HG02943 (cell line): ENCODE data around the gene TSHR.

ENCODE experiments used
- ATAC-seq: cut with Tn5 transposase; IDR thresholded peaks from one replicate; pipeline ENCODE4 v1.9.1; 2021; ENCODE audit warnings: mild to moderate bottlenecking, low read depth, moderate library complexity; ENCODE audit not compliant: unreplicated experiment

Gene TSHR

GRCh38 chr14:81125536-81125935 is 170.1 kb downstream of the TSHR start:
- ATAC-seq, result no peak

GRCh38 chr14:81127785-81128184 is 172.4 kb downstream of the TSHR start:
- no peak for ATAC-seq

GRCh38 chr14:81129242-81129641 is 173.8 kb downstream of the TSHR start:
- no peak for ATAC-seq

DNA sequence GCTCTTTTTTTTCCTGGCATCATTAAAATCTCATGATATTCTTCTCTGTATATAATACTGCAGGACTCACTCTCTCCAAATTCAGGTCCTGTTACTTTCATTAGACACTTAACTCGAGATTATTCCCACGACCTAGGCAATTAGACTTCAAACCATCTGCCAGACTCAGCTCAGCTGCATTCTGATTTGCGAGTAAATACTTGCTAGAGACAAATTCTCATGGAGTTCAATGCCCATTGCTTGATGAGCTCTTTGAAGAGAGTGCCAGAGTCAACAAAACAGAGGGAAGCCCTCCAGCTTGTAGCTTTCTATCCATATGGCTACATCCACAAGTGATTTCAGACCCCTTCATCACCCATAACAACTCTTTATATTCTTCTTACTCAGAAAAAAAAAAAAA is 177.0 kb downstream of the TSHR start:
- ATAC-seq, result no peak

- no peak for ATAC-seq
Measured at GRCh38 chr14:81133400-81133799, 178.0 kb downstream of the TSHR start.

DNA sequence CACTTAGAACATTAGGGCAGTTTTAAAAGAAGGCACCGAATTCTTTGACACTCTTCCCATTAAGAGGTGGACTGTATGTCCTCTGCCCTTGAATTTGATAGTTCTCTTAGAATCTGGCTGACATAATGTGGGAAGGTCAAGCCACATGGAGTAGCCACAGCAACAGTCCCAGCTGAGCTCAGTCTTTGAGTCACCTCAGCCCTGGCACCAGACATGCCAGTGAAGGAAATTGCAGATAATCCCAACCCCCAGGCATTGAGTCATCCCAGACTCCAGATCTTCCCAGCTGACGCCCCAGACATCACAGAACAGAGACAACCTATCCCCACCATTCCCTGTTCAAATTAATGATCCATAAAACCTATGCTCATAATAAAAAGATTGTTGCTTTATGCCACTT is 181.9 kb downstream of the TSHR start:
- ATAC-seq, result no peak

- no peak for ATAC-seq
Measured at GRCh38 chr14:81138429-81138828, 183.0 kb downstream of the TSHR start.

- no peak for ATAC-seq
Measured at GRCh38 chr14:81141426-81141825, 186.0 kb downstream of the TSHR start.

DNA sequence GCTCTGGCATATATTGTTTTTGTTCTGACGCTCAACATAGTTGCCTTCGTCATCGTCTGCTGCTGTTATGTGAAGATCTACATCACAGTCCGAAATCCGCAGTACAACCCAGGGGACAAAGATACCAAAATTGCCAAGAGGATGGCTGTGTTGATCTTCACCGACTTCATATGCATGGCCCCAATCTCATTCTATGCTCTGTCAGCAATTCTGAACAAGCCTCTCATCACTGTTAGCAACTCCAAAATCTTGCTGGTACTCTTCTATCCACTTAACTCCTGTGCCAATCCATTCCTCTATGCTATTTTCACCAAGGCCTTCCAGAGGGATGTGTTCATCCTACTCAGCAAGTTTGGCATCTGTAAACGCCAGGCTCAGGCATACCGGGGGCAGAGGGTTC is 188.4 kb downstream of the TSHR start:
- no peak for ATAC-seq

DNA sequence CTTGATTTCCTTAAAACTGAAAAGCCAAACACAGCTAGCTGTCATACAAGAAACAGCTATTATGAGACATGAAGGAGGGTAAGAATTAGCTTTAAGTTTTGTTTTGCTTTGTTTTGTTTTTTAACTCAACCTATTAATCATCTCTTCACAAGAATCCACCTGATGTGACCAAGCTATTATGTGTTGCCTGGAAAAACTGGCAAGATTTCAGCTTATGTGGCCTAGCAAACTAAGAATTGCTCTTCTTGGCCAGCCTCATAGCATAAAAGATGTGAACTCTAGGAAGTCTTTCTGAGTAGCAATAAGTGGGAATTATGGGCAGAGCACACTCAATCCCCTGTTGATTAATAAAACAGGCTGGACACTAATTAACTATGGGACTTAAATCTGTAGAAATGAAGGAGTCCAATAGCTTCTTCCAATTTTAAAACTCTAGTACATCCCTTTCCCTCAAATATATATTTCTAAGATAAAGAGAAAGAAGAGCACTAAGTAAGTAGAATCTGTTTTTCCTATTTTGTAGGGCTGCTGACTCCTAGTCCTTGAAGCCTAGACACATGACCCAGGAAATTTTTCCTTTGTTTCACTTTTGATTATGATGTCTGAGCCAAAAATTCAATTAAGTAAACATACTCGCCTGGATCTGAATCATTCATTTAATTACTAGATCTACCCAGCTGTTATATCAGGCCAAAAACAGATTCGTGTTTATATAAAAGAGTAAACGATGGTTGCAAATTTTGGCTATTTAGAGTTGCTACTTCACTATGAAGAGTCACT is 189.6 kb downstream of the TSHR start:
- ATAC-seq, result no peak

DNA sequence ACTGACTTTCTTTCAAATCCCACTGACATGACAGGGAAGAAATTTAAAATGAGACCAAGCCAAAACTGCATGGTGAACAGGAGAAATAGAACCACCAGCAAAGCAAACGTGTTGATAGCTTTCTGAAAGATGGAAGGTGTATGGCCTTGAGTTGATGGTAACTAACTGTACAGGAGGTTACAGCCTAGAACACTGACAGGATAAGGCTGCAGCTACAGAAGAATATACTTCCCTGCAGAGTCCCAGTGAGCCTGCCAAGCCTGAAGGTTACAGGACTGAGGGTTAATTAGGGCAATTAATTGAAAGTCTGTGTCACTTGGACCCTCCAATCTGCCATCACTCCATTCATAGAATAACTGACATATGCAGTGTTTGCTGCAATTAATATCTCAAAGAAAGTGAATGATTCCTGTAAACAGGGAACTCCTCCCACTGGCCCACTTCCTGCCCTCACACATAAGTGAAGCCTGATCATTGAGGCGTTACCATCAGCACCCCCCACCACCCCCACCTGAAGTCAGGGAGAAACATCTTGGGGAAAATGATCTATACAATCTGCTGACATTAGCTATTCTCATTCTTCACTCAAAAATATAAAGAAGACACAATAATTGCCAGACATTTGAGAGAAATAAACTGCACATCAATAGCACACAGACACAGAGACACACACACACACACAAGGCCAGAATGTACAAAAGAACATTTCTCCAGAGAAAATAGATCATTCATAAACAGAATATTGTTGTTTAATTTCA is 191.9 kb downstream of the TSHR start:
- no peak for ATAC-seq

GRCh38 chr14:81148635-81149034 is 193.2 kb downstream of the TSHR start:
- no peak for ATAC-seq

GRCh38 chr14:81153187-81153586 is 197.8 kb downstream of the TSHR start:
- ATAC-seq, result no peak

DNA sequence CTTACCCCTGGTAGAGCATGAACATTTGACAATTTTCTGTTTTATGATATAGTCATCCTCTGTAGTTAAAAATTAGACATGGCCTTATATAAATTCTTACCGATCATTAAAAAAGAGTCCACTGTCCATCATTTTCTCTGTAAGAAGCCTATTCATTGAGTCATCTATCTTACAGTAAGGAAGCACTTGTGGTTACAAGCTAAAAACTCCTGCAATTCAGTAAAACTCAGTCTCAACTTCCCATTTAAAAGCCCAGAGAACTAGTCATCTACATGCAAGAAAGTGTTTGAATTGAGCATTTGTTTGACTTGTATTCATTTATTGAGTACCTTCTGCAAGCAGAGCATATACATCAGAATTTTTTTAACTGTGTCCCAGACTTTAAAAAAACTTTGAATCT is 202.0 kb downstream of the TSHR start:
- no peak for ATAC-seq

DNA sequence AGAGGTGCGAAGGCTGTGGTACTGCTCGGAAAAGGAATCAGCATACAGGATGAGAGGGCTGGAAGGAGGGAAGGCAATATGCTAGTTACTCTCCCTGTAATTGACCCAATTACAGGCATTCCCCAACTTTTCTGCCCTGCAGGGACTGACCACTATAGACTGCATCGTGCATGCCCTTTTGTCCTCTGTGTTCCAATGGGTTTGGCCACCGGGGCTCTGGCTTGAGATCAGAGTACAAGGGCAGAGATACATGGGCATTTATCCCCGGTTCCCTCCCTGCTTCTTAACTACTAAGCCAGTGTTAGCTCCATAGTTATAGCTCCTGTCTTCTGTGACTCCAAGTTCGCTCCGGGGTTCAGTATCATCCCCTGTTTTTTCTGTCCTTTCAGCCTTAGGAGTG is 205.7 kb downstream of the TSHR start:
- ATAC-seq, result no peak

DNA sequence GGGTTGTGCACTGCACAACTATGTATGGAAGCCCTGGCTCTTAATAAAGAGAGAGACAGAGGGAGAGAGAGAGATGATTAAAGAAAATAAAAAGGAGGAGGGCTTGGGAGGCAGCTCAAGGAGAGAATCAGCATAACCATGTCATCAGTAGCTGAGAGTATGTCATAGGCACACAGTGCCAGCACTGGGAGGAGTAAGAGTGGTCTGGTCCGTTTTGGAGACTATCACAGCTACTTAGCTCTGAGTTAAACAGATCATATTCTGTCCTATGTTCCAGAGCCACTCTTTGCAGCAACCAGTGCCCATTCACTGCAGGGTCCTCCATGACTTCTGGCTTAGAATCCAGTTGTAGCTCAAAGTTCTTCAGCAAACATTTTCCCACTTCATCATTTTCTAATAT is 206.3 kb downstream of the TSHR start:
- ATAC-seq, result no peak

DNA sequence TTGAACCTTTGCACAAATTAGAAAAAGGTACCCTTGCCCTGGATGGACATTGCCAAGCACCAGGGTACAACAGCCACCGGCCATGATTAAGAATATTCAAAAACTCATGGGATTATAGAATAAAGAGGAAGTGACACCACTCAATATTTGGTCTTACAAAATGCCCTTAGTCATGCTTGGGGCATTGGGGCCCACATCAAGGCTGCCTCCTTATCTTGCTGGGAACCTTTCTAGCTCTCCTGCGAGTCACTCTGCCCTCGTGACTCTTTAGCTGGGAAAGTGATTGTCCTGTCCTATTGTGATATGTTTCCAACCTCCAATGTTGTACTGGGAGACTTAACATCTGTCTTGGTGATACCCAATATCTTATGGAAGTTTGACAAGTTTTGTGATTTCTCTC is 207.5 kb downstream of the TSHR start:
- ATAC-seq, result no peak

DNA sequence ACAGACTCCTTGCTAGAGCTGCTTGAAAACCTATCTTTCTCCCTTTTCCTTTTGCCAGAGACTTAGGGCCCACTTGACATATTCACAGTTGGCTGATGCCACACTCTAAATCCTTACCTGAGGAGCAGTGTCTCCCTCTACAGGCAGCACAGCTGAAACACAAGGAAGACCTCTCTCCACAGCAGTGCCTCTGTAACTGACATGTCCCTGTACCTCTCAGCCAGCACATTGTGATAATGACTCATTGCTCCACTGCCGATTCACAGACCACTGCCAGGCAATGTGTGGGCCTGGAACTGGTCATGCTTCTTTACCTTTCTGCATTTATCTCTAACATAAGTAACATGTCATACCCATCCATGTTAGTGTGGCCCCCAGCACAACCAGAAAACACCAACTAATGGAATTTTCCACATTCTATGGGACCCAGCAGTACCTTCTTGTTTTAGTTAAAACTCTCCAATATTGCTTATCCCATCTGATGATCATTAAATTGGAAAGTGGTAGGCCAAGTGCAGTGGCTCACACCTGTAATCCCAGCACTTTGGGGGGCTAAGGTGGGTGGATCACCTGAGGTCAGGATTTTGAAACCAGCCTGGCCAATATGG is 208.8 kb downstream of the TSHR start:
- ATAC-seq, result peak; percentile 77

DNA sequence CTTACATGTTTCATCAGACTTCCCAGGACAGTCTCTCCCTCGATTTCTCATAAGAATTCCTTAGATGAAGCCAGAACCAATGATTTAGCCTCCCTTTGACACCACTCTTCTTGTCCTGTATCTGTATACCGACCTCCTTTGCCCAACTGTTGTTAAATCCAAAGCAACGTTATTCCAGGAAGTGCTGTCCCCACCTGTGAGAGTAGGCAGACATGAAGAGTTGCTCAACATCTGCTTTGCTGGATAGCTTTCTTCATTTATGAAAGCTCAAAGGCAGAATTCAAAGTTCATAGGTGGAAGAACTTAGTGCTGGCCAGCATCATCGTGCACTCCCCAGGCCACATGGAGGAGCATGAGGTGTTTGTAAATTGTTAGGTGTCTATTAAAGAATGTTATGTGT is 209.8 kb downstream of the TSHR start:
- no peak for ATAC-seq

GRCh38 chr14:81166121-81166520 is 210.7 kb downstream of the TSHR start:
- no peak for ATAC-seq

DNA sequence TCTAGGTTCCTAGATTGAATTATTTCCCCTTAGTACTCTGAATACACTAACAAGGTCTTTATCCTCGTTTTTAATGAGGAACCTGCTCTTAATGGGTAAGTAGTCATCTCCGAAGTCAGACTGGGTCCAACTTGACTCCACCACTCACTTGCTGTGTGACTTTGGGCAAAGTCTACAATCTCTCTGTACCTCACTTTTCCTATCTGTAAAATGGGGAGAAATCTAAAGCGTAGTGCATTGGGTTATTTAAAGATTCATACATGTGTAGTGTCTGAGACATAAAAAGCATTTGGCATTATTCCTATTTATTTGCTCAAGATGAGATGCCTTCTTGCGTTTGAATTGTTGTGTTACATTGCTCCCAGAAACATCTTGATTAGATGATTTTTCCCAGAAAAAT is 213.8 kb downstream of the TSHR start:
- ATAC-seq, result no peak

DNA sequence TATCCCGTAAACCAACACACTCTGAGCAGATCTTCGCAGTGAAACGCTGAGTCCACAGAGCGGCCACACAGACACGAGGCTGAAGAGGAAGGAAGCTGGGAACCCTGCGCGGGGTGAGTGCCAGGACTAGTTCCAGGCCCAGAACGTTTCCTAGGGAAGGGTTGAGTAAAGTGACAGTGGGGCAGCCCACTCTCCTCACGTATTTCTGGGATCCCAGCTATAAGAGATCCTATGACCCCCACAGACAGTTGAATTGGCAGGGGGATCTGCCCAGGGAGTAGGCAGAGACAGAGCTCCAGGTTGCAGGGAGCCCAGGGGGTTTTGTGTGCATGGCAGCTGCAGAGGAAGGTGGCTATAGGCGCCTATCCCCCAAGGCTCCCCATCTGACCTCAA is 214.3 kb downstream of the TSHR start:
- ATAC-seq, result peak; percentile 29
